ENCODE data around the gene MPRIP.
A peak's percentile ranks its signal among the peaks of the same experiment; 100 is the strongest.

The MPRIP gene

GRCh38 chr17:17044846-17045561 lies 2.7 kb downstream of the MPRIP start (continued):
- TF ChIP-seq ATF2 (tag by site-specific recombination; IDR thresholded peaks at IDR 0.05; ENCODE audit: low read depth): no peak
- no peak for TF ChIP-seq ZNF791 (tag by site-specific recombination; IDR thresholded peaks at IDR 0.05)
- TF ChIP-seq ZBTB21 (tag by site-specific recombination; IDR thresholded peaks at IDR 0.05): no peak
- TF ChIP-seq ZNF747 (tag by site-specific recombination; IDR thresholded peaks at IDR 0.05): no peak
- TF ChIP-seq KLF9 (tag by site-specific recombination; IDR thresholded peaks at IDR 0.05; ENCODE audit: low read depth): no peak
- no peak for TF ChIP-seq SETDB1 (IDR thresholded peaks at IDR 0.05; ENCODE audit: insufficient read length, low read length)
- TF ChIP-seq FEZF1 (tag by site-specific recombination; IDR thresholded peaks at IDR 0.05): no peak
- TF ChIP-seq ZNF654 (tag by site-specific recombination; IDR thresholded peaks at IDR 0.05; ENCODE audit: low read depth): no peak
- no peak for TF ChIP-seq ZNF221 (tag by site-specific recombination; IDR thresholded peaks at IDR 0.05; ENCODE audit: borderline replicate concordance)
- TF ChIP-seq MYNN (tag by site-specific recombination; IDR thresholded peaks at IDR 0.05; ENCODE audit: borderline replicate concordance): no peak
- TF ChIP-seq SP7 (tag by site-specific recombination; IDR thresholded peaks at IDR 0.05): no peak
- TF ChIP-seq ZBTB6 (tag by site-specific recombination; IDR thresholded peaks at IDR 0.05): no peak
- no peak for TF ChIP-seq INSM2 (tag by site-specific recombination; IDR thresholded peaks at IDR 0.05)
- TF ChIP-seq ZNF76 (tag by site-specific recombination; IDR thresholded peaks at IDR 0.05; ENCODE audit: borderline replicate concordance, low read depth): 0 out of 2 replicates have a peak, but pooled peaks have one; percentile 13
- TF ChIP-seq ZNF112 (tag by site-specific recombination; IDR thresholded peaks at IDR 0.05): no peak

GRCh38 chr17:17048106-17048505 lies 5.8 kb downstream of the MPRIP start:
- Histone ChIP-seq H3K36me3 (ENCODE audit: control insufficient read depth in 2 of 2, insufficient read depth in 1 of 2, low read length in 2 of 2) (peaks cover 0 to 6% of the 10 kb centered on the region in 2 experiments; a peak in 1 of 3 replicates), H3K4me3 (ENCODE audit: low read depth, low read length) (no peak overlapping the region), H3K9me3 (ENCODE audit: control insufficient read depth, insufficient read depth, low read depth, low read length) (no peaks in the 10 kb centered on the region), H3K27ac (ENCODE audit: extremely low read depth, low read depth, low read length) (no peak overlapping the region), H3K4me1 (ENCODE audit: control insufficient read depth, insufficient read depth, low read length) (peaks cover 26% of the 10 kb centered on the region)
- no peak for TF ChIP-seq ZSCAN18 (tag by site-specific recombination; IDR thresholded peaks at IDR 0.05)
- TF ChIP-seq SP2 (tag by site-specific recombination; IDR thresholded peaks at IDR 0.05): no peak
- no peak for TF ChIP-seq ZNF155 (tag by site-specific recombination; IDR thresholded peaks at IDR 0.05)
- no peak for TF ChIP-seq SP7 (tag by site-specific recombination; IDR thresholded peaks at IDR 0.05)
- no peak for TF ChIP-seq ZNF138 (tag by site-specific recombination; IDR thresholded peaks at IDR 0.05; ENCODE audit: borderline replicate concordance)
- TF ChIP-seq TSHZ1 (tag by site-specific recombination; IDR thresholded peaks at IDR 0.05; ENCODE audit: borderline replicate concordance): no peak
- no peak for TF ChIP-seq ZNF561 (tag by site-specific recombination; IDR thresholded peaks at IDR 0.05; ENCODE audit: borderline replicate concordance)
- no peak for TF ChIP-seq ZNF660 (tag by site-specific recombination; IDR thresholded peaks at IDR 0.05)
- no peak for TF ChIP-seq ZNF10 (tag by site-specific recombination; IDR thresholded peaks at IDR 0.05)
- no peak for TF ChIP-seq ZNF830 (tag by site-specific recombination; IDR thresholded peaks at IDR 0.05; ENCODE audit: low read depth)
- no peak for TF ChIP-seq ZNF112 (tag by site-specific recombination; IDR thresholded peaks at IDR 0.05)
- TF ChIP-seq ZNF266 (tag by site-specific recombination; IDR thresholded peaks at IDR 0.05; ENCODE audit: low read depth): no peak
- ChIA-PET CTCF (no interaction called here), POLR2A (no interaction called here)
